MM.1S (cell line): ENCODE data around the gene CR1.

Experiments used
- CTCF ChIP-seq: fragments of 300-600 bp; sonication (generic); IDR thresholded peaks from 2 replicates; pipeline ENCODE4 v1.5.1; 2016; ENCODE audit warnings: antibody characterized with exemption, low read length, mixed read lengths
- EZH2 ChIP-seq: fragments of 300-600 bp; sonication (generic); optimal IDR thresholded peaks from 2 replicates; pipeline ENCODE3; 2017; ENCODE audit warnings: low read depth, mild to moderate bottlenecking, antibody characterized with exemption, low read length, mixed read lengths

GRCh38 chr1:207648334-207649209 lies 152.6 kb downstream of the CR1 start:
- TF ChIP-seq CTCF (no peak), EZH2 (no peak)
